A549 (cell line): Measurements from ENCODE around the gene IKBKG. TPM values are rescaled to one million over a fixed set of nuclear protein-coding genes. Genes with fewer than 3 reads are reported as not detected.
"Not testable (repeated sequence)": the region's sequence is repeated elsewhere in the genome, so short reads cannot be mapped to it uniquely, and the experiment has no call there.

Experiments used
- ATAC-seq, 2 experiments: fragments of 200-7000 bp in 1 of 2; fragments of >200 bp in 1 of 2; cut with Nextera tagmentation in 1 of 2; cut with Tn5 transposase in 1 of 2; 3 replicates each; pipeline versions ENCODE4 v1.8.0 to v1.9.1; 2018 to 2020; ENCODE audit warnings: mild to moderate bottlenecking in 1 of 2, moderate library complexity in 1 of 2
- CTCF ChIA-PET: fragments of 300-600 bp; sonication (Branson Sonifier 250); formaldehyde crosslinking; extraction: SDS; loops from one replicate; lab custom pipeline; 2021; ENCODE audit warnings: antibody characterized with exemption, inconsistent platforms; lab: Yijun Ruan, JAX
- POLR2A ChIA-PET: fragments of 350-600 bp; formaldehyde crosslinking; extraction: SDS; loops from one replicate; lab custom pipeline; 2021; ENCODE audit warnings: antibody characterized with exemption, inconsistent platforms; lab: Yijun Ruan, JAX
- DNase-seq, 2 experiments: peaks; one replicate each; pipeline versions ENCODE4 v3.0.0 to v3.0.0-alpha.2; 2011 to 2016; ENCODE audit warnings: low read depth in 1 of 2, low spot score in 1 of 2
- FAIRE-seq: peaks from 2 replicates; lab custom pipeline; 2011; peaks lifted over from hg19 to GRCh38; lab: Jason Lieb, UNC
- H3K27ac ChIP-seq, 2 experiments: fragments of >200 bp; sonication (Bioruptor Twin); formaldehyde crosslinking; 3 replicates each; pipeline ENCODE4 v1.5.1; 2016 to 2017
- H3K4me1 ChIP-seq: fragments of >200 bp; sonication (Bioruptor Twin); formaldehyde crosslinking; 3 replicates; pipeline ENCODE4 v1.6.1; 2016
- H3K4me2 ChIP-seq: fragments of >200 bp; sonication (Bioruptor Twin); formaldehyde crosslinking; 3 replicates; pipeline ENCODE4 v1.6.1; 2016
- H3K4me3 ChIP-seq: fragments of >200 bp; sonication (Bioruptor Twin); formaldehyde crosslinking; 3 replicates; pipeline ENCODE4 v1.5.1; 2016
- H3K9me3 ChIP-seq: fragments of >200 bp; sonication (Bioruptor Twin); formaldehyde crosslinking; 3 replicates; pipeline ENCODE4 v1.6.1; 2016
- CHD2 ChIP-seq: fragments of 150-350 bp; IDR thresholded peaks from 2 replicates; pipeline ENCODE4 v1.6.1; 2014; ENCODE audit warnings: low read length; ENCODE audit not compliant: partially characterized antibody
- FOSL2 ChIP-seq, 2 experiments: fragments of 450-650 bp in 1 of 2; fragments of >200 bp in 1 of 2; sonication (Bioruptor Twin) in 1 of 2; formaldehyde crosslinking; IDR thresholded peaks; 2 replicates each; pipeline versions ENCODE4 v1.5.0 to v1.6.1; 2016 to 2020; ENCODE audit warnings: mild to moderate bottlenecking in 1 of 2, moderate library complexity in 1 of 2
- GATA3 ChIP-seq: IDR thresholded peaks from 2 replicates; pipeline ENCODE4 v1.6.1; 2012; ENCODE audit warnings: borderline replicate concordance
- KDM1A ChIP-seq: fragments of 200-600 bp; sonication (generic); IDR thresholded peaks from 2 replicates; pipeline ENCODE4 v1.6.1; 2016; ENCODE audit warnings: low read depth, mild to moderate bottlenecking
- KDM5A ChIP-seq: fragments of 200-600 bp; sonication (generic); IDR thresholded peaks from 2 replicates; pipeline ENCODE4 v1.6.1; 2016; ENCODE audit warnings: antibody characterized with exemption, mild to moderate bottlenecking
- MAX ChIP-seq: IDR thresholded peaks from 2 replicates; pipeline ENCODE4 v1.6.1; 2012
- MYC ChIP-seq: IDR thresholded peaks from 2 replicates; pipeline ENCODE4 v1.6.1; 2012; ENCODE audit warnings: mild to moderate bottlenecking, inconsistent platforms, low read length, improper control_type of control experiment, borderline replicate concordance
- NPAS2 ChIP-seq: fragments of 250-450 bp; sonication (Bioruptor Pico); IDR thresholded peaks from 2 replicates; pipeline ENCODE4 v1.8.0; 2022; ENCODE audit warnings: mild to moderate bottlenecking, moderate library complexity, borderline replicate concordance
- PHF8 ChIP-seq: fragments of 200-600 bp; sonication (generic); IDR thresholded peaks from 2 replicates; pipeline ENCODE4 v1.6.1; 2016; ENCODE audit warnings: low read depth, mild to moderate bottlenecking, antibody characterized with exemption, moderate library complexity, borderline replicate concordance
- POLR2A ChIP-seq: IDR thresholded peaks from 2 replicates; pipeline ENCODE4 v1.6.1; 2012; ENCODE audit warnings: mild to moderate bottlenecking, low read length
- REST ChIP-seq: fragments of 200-600 bp; sonication (generic); IDR thresholded peaks from 2 replicates; pipeline ENCODE4 v1.6.1; 2016; ENCODE audit warnings: antibody characterized with exemption, mild to moderate bottlenecking, moderate library complexity
- SMC3 ChIP-seq: fragments of >200 bp; sonication (Bioruptor Twin); formaldehyde crosslinking; IDR thresholded peaks from 3 replicates; pipeline ENCODE4 v1.6.1; 2018; ENCODE audit warnings: inconsistent platforms
- ZNF302 ChIP-seq: fragments of 250-450 bp; sonication (Bioruptor Pico); IDR thresholded peaks from 2 replicates; pipeline ENCODE4 v1.9.0; 2021; ENCODE audit warnings: inconsistent platforms, mild to moderate bottlenecking, moderate library complexity
- WGBS: methylation state at CpG from one replicate; pipeline ENCODE4 v1.1.6; 2017; ENCODE audit errors: missing lambda C conversion rate; 5-methylcytosine and 5-hydroxymethylcytosine counted together
- polyA minus RNA-seq: library from RNA; depleted of rRNA, polyadenylated mRNA; stranded (reverse); fragments of >200 nt; gene quantifications from 2 replicates; pipeline ENCODE4 v1.2.3, GENCODE V29; 2011; rRNA and poly(A)+ RNA removed
- polyA plus RNA-seq, 4 experiments: library from polyadenylated mRNA; depleted of rRNA in 3 of 4; stranded (reverse); fragments of >200 nt; fragmentation: RNase III in 1 of 4; extraction: RNeasy Plus Mini Kit Qiagen cat#74134 plus additional on column Dnase treatment in 1 of 4; gene quantifications; 2 replicates in 3 of 4; 3 replicates in 1 of 4; pipeline ENCODE4 v1.2.3, GENCODE V29; 2011 to 2017

Gene IKBKG
- polyA plus RNA-seq (2011; rRNA removed) (19.7 and 22.1 TPM in 2 replicates), polyA plus RNA-seq (2017; fragmentation: RNase III; extraction: RNeasy Plus Mini Kit Qiagen cat#74134 plus additional on column Dnase treatment) (33.4 to 38.8 TPM (median 34.2 TPM) in 3 replicates), polyA minus RNA-seq (9.9 and 14.9 TPM in 2 replicates)
- 38.7 and 46.2 TPM in 2 replicates for polyA plus RNA-seq (2012; cell fraction: cytosol; rRNA removed)
- polyA plus RNA-seq (2012; cell fraction: nucleus; rRNA removed), result 117 and 119 TPM in 2 replicates

- ChIA-PET CTCF (interaction anchor here (0.7 to 1.2 kb wide), 4 partner anchors 12 to 201 kb away, joined by 3 read pairs; no protein-coding TSS in a partner anchor), POLR2A (interaction anchor here (0.6 kb wide), 1 partner anchor 21 kb away, joined by 4 read pairs; no protein-coding TSS in a partner anchor)
- FAIRE-seq (no peak), DNase-seq (peak; percentile 82 to 95), ATAC-seq (peak; percentile 60 to 77)
- H3K9me3 ChIP-seq, result no peaks in the 10 kb centered on the region
- TF ChIP-seq FOSL2 (IDR thresholded peaks at IDR 0.05), result no peak
- TF ChIP-seq FOSL2 (CRISPR knock-in tag; IDR thresholded peaks at IDR 0.05), result no peak
- no peak for TF ChIP-seq KDM1A
- peak; percentile 57 for TF ChIP-seq CHD2
- no peak for TF ChIP-seq ZNF302 (CRISPR knock-in tag)
- peak; percentile 16; the same call in 1 of the 2 replicates for TF ChIP-seq POLR2A
- peak; percentile 64 for TF ChIP-seq REST
- no peak for TF ChIP-seq SMC3
- 0 out of 2 replicates have a peak, but pooled peaks have one; percentile 35 for TF ChIP-seq MYC
- TF ChIP-seq KDM5A, result peak; percentile 57
- TF ChIP-seq PHF8, result peak; percentile 72
- H3K4me1 ChIP-seq, result peaks cover 39% of the 10 kb centered on the region
- H3K4me3 ChIP-seq, result peak within 1 kb of the TSS; percentile 95
- under 1% methylated on average over 29 of the region's 69 CpGs for WGBS
- H3K4me2 ChIP-seq, result peak within 1 kb of the TSS; percentile 96
- peak within 1 kb of the TSS; percentile 98 to 100 for H3K27ac ChIP-seq
Observed at GRCh38 chrX:154547245-154548027, at the start of gene IKBKG. IKBKG (plus strand) TSS chrX:154547620; CDS start chrX:154552003, 4,383 bp downstream.

- ATAC-seq, H3K4me1 ChIP-seq, H3K4me3 ChIP-seq, H3K9me3 ChIP-seq, DNase-seq, H3K27ac ChIP-seq, POLR2A ChIA-PET, FAIRE-seq, H3K4me2 ChIP-seq: not testable (repeated sequence)
- CTCF ChIA-PET, result interaction anchor here (0.7 to 2.1 kb wide), 2 partner anchors 9 to 13 kb away, joined by 3 to 7 read pairs; no protein-coding TSS in a partner anchor
- WGBS, result 79% methylated on average over 7 of the region's 7 CpGs
Observed at GRCh38 chrX:154501423-154501822, 46.0 kb upstream of the IKBKG start.

GRCh38 chrX:154502098-154502497 is 45.3 kb upstream of the IKBKG start:
- H3K4me3 ChIP-seq, result no peak overlapping the region
- WGBS, result 71% methylated on average over 8 of the region's 8 CpGs
- no peak for DNase-seq
- H3K4me1 ChIP-seq, result no peaks in the 10 kb centered on the region
- FAIRE-seq, result no peak
- ChIA-PET POLR2A (no interaction called here), CTCF (interaction anchor here (0.6 to 2.1 kb wide), 2 partner anchors 10 to 13 kb away, joined by 3 to 7 read pairs; no protein-coding TSS in a partner anchor)
- H3K4me2 ChIP-seq, result no peak overlapping the region
- H3K27ac ChIP-seq, result no peak overlapping the region
- TF ChIP-seq GATA3, result no peak
- TF ChIP-seq MAX, result no peak
- no peak for TF ChIP-seq NPAS2 (CRISPR knock-in tag)
- H3K9me3 ChIP-seq, result no peaks in the 10 kb centered on the region
- ATAC-seq, result no peak
